Right lobe of liver (tissue), 6 donors: ENCODE data around the gene RIT2. TPM values are rescaled to one million over a fixed set of nuclear protein-coding genes. Genes with fewer than 3 reads are reported as not detected.

Experiments
- ATAC-seq, 4 donors: fragments of 200-7000 bp; cut with Tn5 transposase; one replicate each; pipeline ENCODE4 v1.9.1; 2020; ENCODE audit warnings: mild to moderate bottlenecking in 4 of 4, moderate library complexity in 4 of 4
- DNase-seq, 3 donors: peaks; one replicate each; pipeline ENCODE4 v3.0.0-alpha.2; 2020
- H3K27ac ChIP-seq, 3 donors: fragments of 200-600 bp; one replicate each; pipeline ENCODE4 v1.8.0; 2022
- H3K27me3 ChIP-seq, 2 donors: fragments of 200-600 bp; one replicate each; pipeline ENCODE4 v1.8.0; 2022
- H3K36me3 ChIP-seq, 4 donors: fragments of 200-600 bp; sonication (generic) in 1 of 4; one replicate each; pipeline versions ENCODE4 v1.5.1 to v1.8.0; 2017 to 2022; ENCODE audit warnings: control low read depth in 1 of 4
- H3K4me1 ChIP-seq, 4 donors: fragments of 200-600 bp; sonication (generic) in 1 of 4; one replicate each; pipeline versions ENCODE4 v1.5.1 to v1.8.0; 2017 to 2022; ENCODE audit warnings: control low read depth in 1 of 4
- H3K4me3 ChIP-seq, 3 donors: fragments of 200-600 bp; one replicate each; pipeline ENCODE4 v1.8.0; 2022
- H3K9me3 ChIP-seq, 4 donors: fragments of 200-600 bp; sonication (generic) in 1 of 4; one replicate each; pipeline versions ENCODE4 v1.5.1 to v1.8.0; 2017 to 2022; ENCODE audit warnings: control low read depth in 1 of 4
- POLR2A ChIP-seq: fragments of 450-650 bp; IDR thresholded peaks from one replicate; pipeline ENCODE4 v1.6.1; 2017; ENCODE audit warnings: antibody characterized with exemption, mild to moderate bottlenecking
- WGBS: methylation state at CpG from one replicate; pipeline ENCODE4 v1.1.6; 2018; ENCODE audit warnings: low coverage, low lambda C conversion rate; ENCODE audit not compliant: insufficient coverage; ENCODE audit errors: missing lambda C conversion rate; 5-methylcytosine and 5-hydroxymethylcytosine counted together
- intact Hi-C, 2 donors: fragments of 100-400 bp; cut with DNase I; formaldehyde crosslinking; loops; one replicate each; pipeline versions ENCODE4 v1.11.2 to v1.14.1; 2022
- total RNA-seq, 6 experiments: library from RNA; depleted of rRNA in 2 of 6; stranded (reverse); fragments of >200 nt in 2 of 6; fragmentation: NEBNext Ultra II Directional in 3 of 6; extraction: Animal tissue kit (Norgen Biotek cat#: 25700) in 3 of 6; gene quantifications; one replicate each; pipeline versions ENCODE4 v1.1.0 to v1.2.4, GENCODE V29; 2016 to 2023
- TF ChIP-seq, protein P1 (sequence below), 4 donors: fragments of 200-600 bp in 3 of 4; fragments of 450-650 bp in 1 of 4; IDR thresholded peaks; one replicate each; pipeline versions ENCODE4 v1.5.1 to v1.8.0; 2016 to 2022; ENCODE audit warnings: antibody characterized with exemption in 4 of 4, mild to moderate bottlenecking in 2 of 4
- donor health status: DM: no; HTN: yes; CAD: no.
- donor health status: DM: no; HTN: no; CAD: no.
- donor health status: DM: no; HTN: no; CAD: no.
- donor health status: DM: no; HTN: yes; CAD: no.
- donor health status: DM: no; HTN: yes; CAD: no.

Gene RIT2
- total RNA-seq, 6 experiments from 2014 or later = not detected

DNA sequence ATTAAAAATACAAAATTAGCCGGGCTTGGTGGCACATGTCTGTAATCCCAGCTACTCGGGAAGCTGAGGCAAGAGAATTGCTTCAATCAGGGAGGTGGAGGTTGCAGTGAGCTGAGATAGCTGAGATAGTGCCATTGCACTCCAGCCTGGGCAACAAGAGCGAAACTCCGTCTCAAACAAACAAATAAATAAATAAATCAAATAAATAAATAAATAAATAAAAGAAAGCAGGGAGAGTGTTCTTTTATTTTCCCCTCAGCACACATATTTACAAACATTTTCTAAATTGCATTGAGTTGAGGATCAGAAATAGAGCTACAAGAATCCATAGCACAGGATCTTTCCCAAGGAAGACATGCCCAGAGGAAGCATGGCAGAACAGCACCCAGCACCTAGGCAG, 71.9 kb downstream of the RIT2 start:
- Histone ChIP-seq H3K9me3 (no peaks in the 10 kb centered on the region), H3K36me3 (no peaks in the 10 kb centered on the region), H3K4me1 (no peaks in the 10 kb centered on the region), H3K27ac (no peak overlapping the region), H3K4me3 (no peak overlapping the region), H3K27me3 (no peaks in the 10 kb centered on the region)
- intact Hi-C loops = no loop called here
- WGBS = 40% methylated on average over 4 of the region's 4 CpGs
- no peak for DNase-seq
- no peak for ATAC-seq
- TF ChIP-seq, protein P1, sequence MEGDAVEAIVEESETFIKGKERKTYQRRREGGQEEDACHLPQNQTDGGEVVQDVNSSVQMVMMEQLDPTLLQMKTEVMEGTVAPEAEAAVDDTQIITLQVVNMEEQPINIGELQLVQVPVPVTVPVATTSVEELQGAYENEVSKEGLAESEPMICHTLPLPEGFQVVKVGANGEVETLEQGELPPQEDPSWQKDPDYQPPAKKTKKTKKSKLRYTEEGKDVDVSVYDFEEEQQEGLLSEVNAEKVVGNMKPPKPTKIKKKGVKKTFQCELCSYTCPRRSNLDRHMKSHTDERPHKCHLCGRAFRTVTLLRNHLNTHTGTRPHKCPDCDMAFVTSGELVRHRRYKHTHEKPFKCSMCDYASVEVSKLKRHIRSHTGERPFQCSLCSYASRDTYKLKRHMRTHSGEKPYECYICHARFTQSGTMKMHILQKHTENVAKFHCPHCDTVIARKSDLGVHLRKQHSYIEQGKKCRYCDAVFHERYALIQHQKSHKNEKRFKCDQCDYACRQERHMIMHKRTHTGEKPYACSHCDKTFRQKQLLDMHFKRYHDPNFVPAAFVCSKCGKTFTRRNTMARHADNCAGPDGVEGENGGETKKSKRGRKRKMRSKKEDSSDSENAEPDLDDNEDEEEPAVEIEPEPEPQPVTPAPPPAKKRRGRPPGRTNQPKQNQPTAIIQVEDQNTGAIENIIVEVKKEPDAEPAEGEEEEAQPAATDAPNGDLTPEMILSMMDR (IDR thresholded peaks at IDR 0.05) = no peak
- TF ChIP-seq POLR2A = no peak

DNA sequence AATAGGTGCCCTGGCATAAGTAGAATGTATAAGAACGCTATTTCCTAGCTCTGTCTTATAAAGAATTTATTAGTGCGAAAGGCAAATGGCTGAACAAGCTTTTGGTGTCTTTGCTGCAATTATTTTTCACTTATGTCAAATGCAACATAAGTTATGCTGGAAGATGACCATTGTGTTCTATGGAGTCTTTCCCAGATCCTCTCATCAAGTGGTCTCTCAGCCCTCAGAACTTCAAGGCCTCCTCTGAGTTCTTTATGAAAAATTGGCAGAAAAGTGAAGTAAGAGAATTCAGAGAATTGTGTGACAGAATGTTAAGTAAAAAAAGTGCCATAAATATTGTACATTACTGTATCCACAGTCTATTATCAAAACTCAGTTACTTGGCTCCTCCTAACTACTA, 75.2 kb downstream of the RIT2 start:
- Histone ChIP-seq H3K36me3 (no peaks in the 10 kb centered on the region), H3K4me1 (no peaks in the 10 kb centered on the region), H3K27me3 (no peaks in the 10 kb centered on the region), H3K4me3 (no peak overlapping the region), H3K9me3 (no peaks in the 10 kb centered on the region), H3K27ac (no peak overlapping the region)
- ATAC-seq = no peak
- TF ChIP-seq POLR2A = no peak
- TF ChIP-seq, protein P1 (IDR thresholded peaks at IDR 0.05) = no peak
- no peak for DNase-seq
- intact Hi-C loops = no loop called here
- WGBS = 50% methylated on average over 2 of the region's 2 CpGs

DNA sequence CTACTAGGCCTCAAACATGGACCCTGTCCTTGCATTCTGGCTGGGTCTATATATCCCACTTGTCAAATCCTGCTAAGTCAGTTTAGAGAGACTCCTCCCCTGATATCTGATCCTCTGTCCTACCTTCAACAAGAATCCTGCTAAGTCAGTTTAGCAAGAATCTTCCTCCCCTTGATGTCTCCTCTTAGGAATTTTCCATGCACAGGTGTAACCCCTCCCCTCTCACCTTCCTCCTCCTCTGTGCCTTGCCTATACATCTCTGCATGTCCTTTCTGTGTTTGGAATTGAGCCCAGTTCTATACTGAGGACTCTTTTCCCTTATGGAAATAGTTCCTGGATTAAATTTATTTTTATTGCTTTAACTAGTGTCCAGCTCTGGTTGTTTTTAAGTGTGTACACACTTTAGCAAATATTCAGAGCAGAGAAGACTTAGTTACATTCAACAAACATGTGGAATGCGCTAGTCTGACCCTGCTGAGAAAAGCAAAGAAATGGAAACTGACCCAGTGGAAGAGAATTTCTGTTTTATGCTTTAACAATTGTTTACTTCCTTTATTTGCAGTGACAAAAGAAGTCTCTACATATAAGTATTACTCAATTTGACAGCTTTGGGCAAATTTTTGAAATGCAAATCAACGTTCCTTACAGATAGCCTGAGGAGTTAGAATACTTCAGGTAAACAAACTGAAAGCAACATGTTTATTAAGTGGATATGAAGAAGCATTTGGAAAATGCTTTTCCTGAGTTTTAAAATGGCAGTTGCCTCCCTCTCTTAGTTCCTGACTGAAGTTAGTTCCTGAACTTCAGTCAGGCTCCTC, 80.6 kb downstream of the RIT2 start:
- ATAC-seq (no peak), DNase-seq (no peak)
- WGBS = 19% methylated on average over 2 of the region's 2 CpGs
- no peak overlapping the region for H3K27ac ChIP-seq
- no peaks in the 10 kb centered on the region for H3K27me3 ChIP-seq
- H3K4me3 ChIP-seq = no peak overlapping the region
- TF ChIP-seq, protein P1 (IDR thresholded peaks at IDR 0.05) = no peak
- no peak for TF ChIP-seq POLR2A
- no peaks in the 10 kb centered on the region for H3K36me3 ChIP-seq
- no peaks in the 10 kb centered on the region for H3K9me3 ChIP-seq
- H3K4me1 ChIP-seq = no peaks in the 10 kb centered on the region
- intact Hi-C loops = no loop called here

DNA sequence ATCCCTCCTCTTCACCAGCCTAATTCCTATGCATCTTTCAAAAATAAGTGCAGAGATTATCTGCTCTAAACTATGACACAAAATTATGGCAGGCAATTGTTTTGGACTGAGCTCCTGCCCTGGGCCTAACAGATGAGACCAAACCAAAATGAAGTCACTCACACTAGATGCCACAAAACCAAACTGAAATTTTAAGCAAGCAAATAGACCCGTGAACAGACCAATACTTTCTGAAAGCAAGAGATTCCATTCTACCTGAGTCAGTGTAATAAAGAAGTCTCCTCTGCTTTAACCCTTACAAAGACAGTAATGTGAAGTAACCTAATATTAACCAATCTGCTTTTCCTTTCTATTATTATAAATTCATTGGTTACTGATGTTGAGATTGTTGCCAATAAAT, 84.3 kb downstream of the RIT2 start:
- TF ChIP-seq, protein P1 (IDR thresholded peaks at IDR 0.05) = no peak
- no peak for TF ChIP-seq POLR2A
- DNase-seq (no peak), ATAC-seq (no peak)
- 55% methylated on average over 1 of the region's 1 CpG for WGBS
- no peaks in the 10 kb centered on the region for H3K4me1 ChIP-seq
- H3K36me3 ChIP-seq = no peaks in the 10 kb centered on the region
- no peak overlapping the region for H3K4me3 ChIP-seq
- H3K27ac ChIP-seq = no peak overlapping the region
- no peaks in the 10 kb centered on the region for H3K27me3 ChIP-seq
- intact Hi-C loops = no loop called here
- H3K9me3 ChIP-seq = no peaks in the 10 kb centered on the region

DNA sequence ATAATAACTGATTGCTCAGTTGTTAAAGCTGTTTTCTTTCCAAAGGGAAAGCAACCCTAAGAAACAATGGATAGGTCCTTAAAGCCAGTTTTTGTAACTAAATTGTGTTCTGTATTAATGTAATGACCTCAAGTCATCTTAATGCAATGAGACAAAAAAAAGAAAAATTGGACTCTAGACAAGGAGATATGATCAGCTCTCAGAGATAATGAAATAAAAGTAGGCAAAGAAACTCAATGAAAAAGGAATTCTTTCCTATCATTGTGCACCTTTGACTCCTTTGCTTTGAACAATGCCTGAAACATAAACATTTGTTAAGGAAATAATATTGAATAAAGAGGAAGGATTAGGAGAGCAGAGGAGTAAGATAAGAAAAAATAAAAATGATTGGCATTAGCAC, 86.1 kb downstream of the RIT2 start:
- no peak for ATAC-seq

More for the DNA sequence above, 86.1 kb downstream of the RIT2 start:
- Histone ChIP-seq H3K4me1 (no peaks in the 10 kb centered on the region), H3K27me3 (no peaks in the 10 kb centered on the region), H3K4me3 (no peak overlapping the region), H3K27ac (no peak overlapping the region), H3K36me3 (no peaks in the 10 kb centered on the region), H3K9me3 (no peaks in the 10 kb centered on the region)
- no peak for TF ChIP-seq POLR2A
- TF ChIP-seq, protein P1 (IDR thresholded peaks at IDR 0.05) = no peak
- DNase-seq = no peak
- intact Hi-C loops = no loop called here
